Measurements from ENCODE around the gene GRAP2. TPM values are rescaled to one million over a fixed set of nuclear protein-coding genes. Genes with fewer than 3 reads are reported as not detected.

GRAP2 gene
- total RNA-seq, 6 donors from 2014 or later = 3.2 to 22.0 (median 7.2) TPM

- DNase-seq = no peak
- Histone ChIP-seq H3K27ac (no peak overlapping the region), H3K9me3 (no peaks in the 10 kb centered on the region), H3K4me1 (peaks cover 6 to 14% (median 12%) of the 10 kb centered on the region in 4 donors), H3K27me3 (peaks cover 0 to 28% (median 15%) of the 10 kb centered on the region in 4 donors), H3K36me3 (no peaks in the 10 kb centered on the region), H3K4me3 (peak overlapping the region in 3 of 4 donors; percentile 27 to 41 (median 38))
- WGBS, 2 donors = 74 to 75% methylated on average over 16 to 17 of the region's 35 CpGs
- TF ChIP-seq POLR2A (IDR thresholded peaks at IDR 0.05) (no peak), EP300 (IDR thresholded peaks at IDR 0.05) (no peak), CTCF (IDR thresholded peaks at IDR 0.05) (no peak), POLR2AphosphoS5 (IDR thresholded peaks at IDR 0.05) (no peak)
- peak; percentile 17 to 31 for ATAC-seq (ENCODE audit: low FRiP score in 2 of 2)
These were observed 94.7 kb downstream of the GRAP2 start for GRCh38 chr22:39995393-39996252.

- no peak for ATAC-seq (ENCODE audit: low FRiP score in 2 of 2)
- Histone ChIP-seq H3K4me1 (peaks cover 6 to 14% (median 12%) of the 10 kb centered on the region in 4 donors), H3K27me3 (peaks cover 0 to 28% (median 15%) of the 10 kb centered on the region in 4 donors), H3K4me3 (no peak overlapping the region), H3K9me3 (no peaks in the 10 kb centered on the region), H3K27ac (no peak overlapping the region), H3K36me3 (no peaks in the 10 kb centered on the region)
- no peak for DNase-seq
- WGBS, 2 donors = 70 to 77% methylated on average over 3 of the region's 3 CpGs
- no peak for TF ChIP-seq CTCF (IDR thresholded peaks at IDR 0.05)
- TF ChIP-seq POLR2AphosphoS5 (IDR thresholded peaks at IDR 0.05) = no peak
- no peak for TF ChIP-seq EP300 (IDR thresholded peaks at IDR 0.05)
- TF ChIP-seq POLR2A (IDR thresholded peaks at IDR 0.05) = no peak
These were observed 95.8 kb downstream of the GRAP2 start for GRCh38 chr22:39996732-39997131.

- DNase-seq = no peak
- H3K27me3 ChIP-seq = peaks cover 0 to 28% (median 15%) of the 10 kb centered on the region in 4 donors
- peaks cover 6 to 14% (median 12%) of the 10 kb centered on the region in 4 donors for H3K4me1 ChIP-seq
- H3K36me3 ChIP-seq = no peaks in the 10 kb centered on the region
- no peak overlapping the region for H3K4me3 ChIP-seq
- no peak overlapping the region for H3K27ac ChIP-seq
- no peak for TF ChIP-seq EP300 (IDR thresholded peaks at IDR 0.05)
- no peaks in the 10 kb centered on the region for H3K9me3 ChIP-seq
- WGBS, 2 donors = 67 to 80% methylated on average over 3 of the region's 3 CpGs
- no peak for ATAC-seq (ENCODE audit: low FRiP score in 2 of 2)
These were observed 96.5 kb downstream of the GRAP2 start for GRCh38 chr22:39997421-39997820.

GRCh38 chr22:39997939-39998726, 97.2 kb downstream of the GRAP2 start:
- H3K27ac ChIP-seq = no peak overlapping the region
- DNase-seq (no peak), ATAC-seq (ENCODE audit: low FRiP score in 2 of 2) (no peak)
- no peaks in the 10 kb centered on the region for H3K9me3 ChIP-seq
- no peaks in the 10 kb centered on the region for H3K36me3 ChIP-seq
- H3K4me3 ChIP-seq = no peak overlapping the region
- peaks cover 6 to 14% (median 12%) of the 10 kb centered on the region in 4 donors for H3K4me1 ChIP-seq
- TF ChIP-seq CTCF (IDR thresholded peaks at IDR 0.05) = no peak
- TF ChIP-seq POLR2AphosphoS5 (IDR thresholded peaks at IDR 0.05) = no peak
- no peak for TF ChIP-seq EP300 (IDR thresholded peaks at IDR 0.05)
- TF ChIP-seq POLR2A (IDR thresholded peaks at IDR 0.05) = no peak
- peaks cover 0 to 24% (median 13%) of the 10 kb centered on the region in 4 donors for H3K27me3 ChIP-seq
- 59 to 66% methylated on average over 11 of the region's 11 CpGs for WGBS, 2 donors

- peaks cover 6 to 13% (median 11%) of the 10 kb centered on the region in 4 donors for H3K4me1 ChIP-seq
- peaks cover 0 to 16% (median 9%) of the 10 kb centered on the region in 4 donors for H3K27me3 ChIP-seq
- TF ChIP-seq CTCF (IDR thresholded peaks at IDR 0.05) (no peak), POLR2A (IDR thresholded peaks at IDR 0.05) (no peak), EP300 (IDR thresholded peaks at IDR 0.05) (no peak), POLR2AphosphoS5 (IDR thresholded peaks at IDR 0.05) (no peak)
- no peak overlapping the region for H3K27ac ChIP-seq
- DNase-seq (no peak), ATAC-seq (ENCODE audit: low FRiP score in 2 of 2) (no peak)
- H3K4me3 ChIP-seq = no peak overlapping the region
- H3K9me3 ChIP-seq = no peaks in the 10 kb centered on the region
- 84 to 86% methylated on average over 16 of the region's 16 CpGs for WGBS, 2 donors
- H3K36me3 ChIP-seq = no peaks in the 10 kb centered on the region
These were observed 98.4 kb downstream of the GRAP2 start for GRCh38 chr22:39999144-39999757.
